Keratinocyte (primary cell): Measurements from ENCODE around the gene HGFAC.

Source experiments
- CTCF ChIP-seq, 3 experiments: IDR thresholded peaks in 1 of 3; conservative IDR thresholded peaks in 1 of 3; optimal IDR thresholded peaks in 1 of 3; 2 replicates in 2 of 3; 3 replicates in 1 of 3; pipeline versions ENCODE3 to v1.5.1; 2011; ENCODE audit warnings: low read length in 3 of 3, mild to moderate bottlenecking in 3 of 3, moderate library complexity in 2 of 3, control low read depth in 1 of 3, inconsistent platforms in 1 of 3; ENCODE audit not compliant: insufficient read depth in 2 of 3; ENCODE audit errors: extremely low read depth in 1 of 3
- EZH2 ChIP-seq: IDR thresholded peaks from one replicate; pipeline ENCODE4 v1.6.1; 2012; ENCODE audit warnings: inconsistent platforms, mild to moderate bottlenecking, low read length, moderate library complexity

GRCh38 chr4:3427706-3428446 lies 13.9 kb upstream of the HGFAC start:
- TF ChIP-seq CTCF (optimal IDR thresholded peaks at IDR 0.05 in 1 of 3, IDR thresholded peaks at IDR 0.05 in 1 of 3, conservative IDR thresholded peaks at IDR 0.05 in 1 of 3; ENCODE audit: extremely low read depth in 1 of 3, insufficient read depth in 2 of 3, low read length in 3 of 3) (no peak), EZH2 (no peak)
